Esophagus squamous epithelium (tissue), 4 donors: ENCODE data around the gene MROH8.

Source experiments
- POLR2A ChIP-seq, 4 donors: fragments of 450-650 bp; IDR thresholded peaks; one replicate each; pipeline ENCODE4 v1.6.1; 2017; ENCODE audit warnings: antibody characterized with exemption in 4 of 4, mild to moderate bottlenecking in 4 of 4, moderate library complexity in 3 of 4
- TF ChIP-seq, protein P1 (sequence below), 6 experiments: fragments of 450-650 bp in 4 of 6; fragments of 200-600 bp in 2 of 6; sonication (generic) in 2 of 6; IDR thresholded peaks; one replicate each; pipeline ENCODE4 v1.5.1; 2016 to 2019; ENCODE audit warnings: antibody characterized with exemption in 6 of 6, mild to moderate bottlenecking in 4 of 6, moderate library complexity in 4 of 6

DNA sequence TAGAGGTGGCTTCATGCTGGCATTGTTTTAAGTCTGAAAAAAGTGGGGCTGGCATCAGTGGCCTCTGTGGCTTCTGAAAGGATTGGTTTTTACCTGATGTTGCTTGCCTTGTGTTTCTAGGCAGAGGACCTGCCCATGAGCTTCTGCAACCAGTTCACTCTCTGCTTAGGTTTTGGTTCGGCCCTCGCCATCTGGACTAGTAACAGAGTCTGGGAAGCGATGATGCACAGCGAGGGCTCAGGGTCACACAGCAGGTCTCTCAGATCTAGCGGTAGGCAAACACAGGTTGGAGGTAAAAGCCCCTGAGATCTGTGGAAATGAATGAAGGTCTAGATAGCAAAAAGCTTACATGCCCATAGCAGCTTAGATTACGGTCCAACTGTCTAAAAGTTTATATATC lies 76.8 kb downstream of the MROH8 start:
- TF ChIP-seq, protein P1, sequence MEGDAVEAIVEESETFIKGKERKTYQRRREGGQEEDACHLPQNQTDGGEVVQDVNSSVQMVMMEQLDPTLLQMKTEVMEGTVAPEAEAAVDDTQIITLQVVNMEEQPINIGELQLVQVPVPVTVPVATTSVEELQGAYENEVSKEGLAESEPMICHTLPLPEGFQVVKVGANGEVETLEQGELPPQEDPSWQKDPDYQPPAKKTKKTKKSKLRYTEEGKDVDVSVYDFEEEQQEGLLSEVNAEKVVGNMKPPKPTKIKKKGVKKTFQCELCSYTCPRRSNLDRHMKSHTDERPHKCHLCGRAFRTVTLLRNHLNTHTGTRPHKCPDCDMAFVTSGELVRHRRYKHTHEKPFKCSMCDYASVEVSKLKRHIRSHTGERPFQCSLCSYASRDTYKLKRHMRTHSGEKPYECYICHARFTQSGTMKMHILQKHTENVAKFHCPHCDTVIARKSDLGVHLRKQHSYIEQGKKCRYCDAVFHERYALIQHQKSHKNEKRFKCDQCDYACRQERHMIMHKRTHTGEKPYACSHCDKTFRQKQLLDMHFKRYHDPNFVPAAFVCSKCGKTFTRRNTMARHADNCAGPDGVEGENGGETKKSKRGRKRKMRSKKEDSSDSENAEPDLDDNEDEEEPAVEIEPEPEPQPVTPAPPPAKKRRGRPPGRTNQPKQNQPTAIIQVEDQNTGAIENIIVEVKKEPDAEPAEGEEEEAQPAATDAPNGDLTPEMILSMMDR (IDR thresholded peaks at IDR 0.05), result no peak
- no peak for TF ChIP-seq POLR2A (IDR thresholded peaks at IDR 0.05)
